GM06990 (cell line): ENCODE measurements around the gene KCNN2.

ENCODE experiments used
- DNase-seq: peaks from one replicate; pipeline ENCODE4 v3.0.0-alpha.2; 2011; ENCODE audit not compliant: insufficient read length; ENCODE audit errors: extremely low read depth
- H3K27me3 ChIP-seq: replicated peaks from 2 replicates; pipeline ENCODE4 v1.6.0; 2011; ENCODE audit warnings: low read length; ENCODE audit not compliant: control insufficient read depth, insufficient read depth
- H3K36me3 ChIP-seq: 2 replicates; pipeline ENCODE4 v1.5.1; 2011; ENCODE audit warnings: low read length; ENCODE audit not compliant: control insufficient read depth, insufficient read depth
- H3K4me3 ChIP-seq: replicated peaks from 2 replicates; pipeline ENCODE4 v1.5.1; 2011; ENCODE audit warnings: low read depth, mild to moderate bottlenecking, control low read depth, low read length
- CTCF ChIP-seq: IDR thresholded peaks from 2 replicates; pipeline ENCODE4 v1.5.1; 2011; ENCODE audit warnings: low read length, control low read depth, mild to moderate bottlenecking, inconsistent platforms; ENCODE audit not compliant: insufficient read depth, poor library complexity, severe bottlenecking

Gene KCNN2

DNA sequence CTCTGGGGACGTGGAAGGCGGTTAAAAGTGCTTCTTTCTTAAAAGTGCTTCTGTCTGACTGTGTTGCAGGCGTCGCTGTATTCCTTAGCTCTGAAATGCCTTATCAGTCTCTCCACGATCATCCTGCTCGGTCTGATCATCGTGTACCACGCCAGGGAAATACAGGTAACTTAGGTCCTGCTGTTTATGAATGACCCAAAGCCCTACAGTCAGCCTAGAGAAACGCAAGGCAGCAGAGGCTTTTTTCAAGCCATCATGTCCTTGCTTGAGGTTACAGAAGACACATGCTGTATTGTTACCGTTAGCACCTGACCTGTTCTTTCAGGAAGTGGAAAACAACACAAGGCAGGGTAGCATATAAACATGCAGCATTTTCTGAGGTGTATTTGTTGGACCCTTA, 2.0 kb downstream of the KCNN2 start:
- H3K36me3 ChIP-seq = no peaks in the 10 kb centered on the region
- no peaks in the 10 kb centered on the region; the same call in none of the 2 replicates for H3K27me3 ChIP-seq
- no peak for TF ChIP-seq CTCF
- H3K4me3 ChIP-seq = no peak overlapping the region
- DNase-seq = peak; percentile 33

DNA sequence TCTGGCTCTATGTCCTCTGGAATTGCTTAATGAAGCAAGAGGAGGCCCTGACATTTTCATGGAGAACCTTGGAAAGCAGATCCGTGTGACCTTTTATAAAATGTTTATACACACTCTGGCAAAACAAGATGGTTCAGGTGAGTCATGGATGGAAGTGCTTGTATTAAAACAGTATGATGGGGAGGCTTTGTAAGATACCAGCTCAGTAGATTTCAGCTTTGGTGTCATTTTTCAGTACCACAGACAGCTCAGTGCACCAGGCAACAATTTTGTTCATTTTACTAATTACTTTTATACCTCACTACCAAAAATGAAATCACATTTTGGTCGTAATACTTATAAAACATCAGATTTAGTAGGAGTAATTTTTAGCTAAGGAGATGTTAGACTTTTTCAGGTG, 5.2 kb downstream of the KCNN2 start:
- no peak for TF ChIP-seq CTCF
- no peaks in the 10 kb centered on the region for H3K36me3 ChIP-seq
- DNase-seq = no peak
- no peaks in the 10 kb centered on the region; the same call in none of the 2 replicates for H3K27me3 ChIP-seq
- no peak overlapping the region for H3K4me3 ChIP-seq

DNA sequence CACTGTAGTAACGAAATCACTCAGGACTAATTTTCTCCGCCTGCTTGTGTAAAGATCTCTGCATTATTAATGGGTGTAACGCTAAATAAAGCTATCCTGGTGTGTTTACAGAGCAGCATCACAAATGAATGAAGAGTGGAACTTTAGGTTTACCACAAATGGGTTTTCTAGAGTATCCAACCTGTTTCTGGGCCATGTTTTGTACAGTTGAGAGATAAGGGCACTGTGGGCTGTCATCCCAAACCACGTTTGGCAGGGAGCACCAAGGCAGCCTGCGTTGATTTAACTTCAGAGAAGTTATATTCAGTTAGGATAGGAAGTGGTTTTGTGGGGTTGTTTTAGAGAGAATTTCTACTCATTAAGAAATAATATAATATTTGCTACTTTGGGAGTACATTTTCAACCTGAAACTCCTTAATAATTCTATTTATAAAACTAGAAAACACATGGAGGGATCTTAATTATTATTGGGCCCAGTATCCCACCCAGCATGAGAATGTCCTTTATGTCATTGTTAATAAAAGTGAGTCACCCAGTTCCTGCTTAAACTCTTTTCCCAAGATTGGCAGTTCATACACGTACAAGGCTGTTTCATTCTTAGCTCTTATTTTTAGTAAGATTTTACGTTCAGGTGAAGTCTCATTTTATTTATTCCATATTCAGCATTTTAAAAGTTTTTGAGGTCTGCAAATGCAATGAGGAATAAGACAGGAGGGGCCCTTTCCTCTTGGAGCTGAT, 8.0 kb downstream of the KCNN2 start:
- Histone ChIP-seq H3K36me3 (no peaks in the 10 kb centered on the region), H3K27me3 (no peaks in the 10 kb centered on the region), H3K4me3 (no peak overlapping the region)
- no peak for TF ChIP-seq CTCF
- no peak for DNase-seq

DNA sequence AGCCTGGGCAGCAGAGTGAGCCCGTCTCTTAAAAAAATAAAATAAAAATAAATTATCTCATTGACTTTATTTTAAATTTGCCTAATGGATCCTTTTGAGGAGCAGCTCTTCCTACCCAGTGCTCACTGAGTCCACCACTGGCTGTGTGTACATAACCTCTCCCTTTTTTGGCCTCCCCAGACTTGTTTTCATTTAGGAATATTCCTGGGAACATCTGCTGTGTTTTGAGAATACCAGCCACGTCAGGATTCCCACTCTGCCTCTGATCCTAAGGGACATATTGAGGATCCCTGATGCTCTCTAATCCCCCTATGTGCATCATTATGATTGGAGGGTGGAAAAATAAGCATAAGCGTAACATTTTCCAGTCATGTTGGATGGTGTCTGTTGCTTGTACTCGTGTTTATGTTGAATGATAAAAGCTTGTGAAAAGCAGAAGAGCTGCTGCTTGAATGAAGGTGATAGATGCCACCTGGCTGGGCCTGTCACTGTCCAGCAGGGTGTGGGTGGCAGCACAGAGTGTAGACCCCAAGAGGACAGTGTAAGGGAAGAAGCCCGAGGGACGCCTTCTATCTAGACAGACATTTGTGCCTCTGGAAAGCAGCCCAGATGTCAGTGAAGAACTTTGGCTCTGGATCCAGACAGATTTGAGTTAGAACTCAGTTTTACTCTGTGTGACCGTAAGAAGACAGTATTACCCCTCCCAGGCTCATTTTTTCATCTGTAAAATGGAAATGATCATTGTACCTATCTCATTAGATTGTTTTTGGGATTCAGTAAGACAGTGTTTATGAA, 15.4 kb downstream of the KCNN2 start:
- no peaks in the 10 kb centered on the region for H3K36me3 ChIP-seq
- no peaks in the 10 kb centered on the region for H3K27me3 ChIP-seq
- DNase-seq = no peak
- no peak overlapping the region for H3K4me3 ChIP-seq
- TF ChIP-seq CTCF = no peak

DNA sequence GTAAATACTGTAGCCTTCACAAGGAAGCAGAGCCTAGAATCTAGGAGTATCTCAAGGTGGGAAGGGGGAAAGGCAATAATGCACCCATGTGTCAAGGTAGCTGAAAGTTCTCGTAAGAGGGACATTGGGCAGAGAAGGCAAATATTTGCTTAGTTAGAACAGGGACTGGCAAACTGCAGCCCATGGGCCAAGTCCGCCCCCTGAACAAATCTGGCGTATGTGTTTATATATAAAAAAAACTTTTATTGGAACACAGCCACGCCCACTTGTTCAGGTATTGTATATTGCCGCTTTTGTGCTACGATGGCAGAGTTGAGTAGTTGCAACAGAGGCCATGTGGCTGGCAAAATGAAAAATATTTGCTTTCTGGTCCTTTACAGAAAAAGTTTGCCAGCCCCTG, 16.1 kb downstream of the KCNN2 start:
- DNase-seq = no peak
- no peak overlapping the region for H3K4me3 ChIP-seq
- H3K27me3 ChIP-seq = no peaks in the 10 kb centered on the region
- no peaks in the 10 kb centered on the region for H3K36me3 ChIP-seq
- no peak for TF ChIP-seq CTCF
